Measurements from ENCODE around the gene KNOP1. TPM values are rescaled to one million over a fixed set of nuclear protein-coding genes. Genes with fewer than 3 reads are reported as not detected.

The KNOP1 gene
- total RNA-seq, 2 experiments from 2014 or later = 17.4 to 17.9 TPM

Other genes with a start within 250 kb of the KNOP1 start
- gene GDE1, start 196.1 kb downstream of the KNOP1 start, total RNA-seq = 10 to 100 TPM; 22.0 to 22.6 TPM
- gene CCP110, start 194.3 kb downstream of the KNOP1 start, total RNA-seq = 10 to 100 TPM; 35.2 to 38.1 TPM
- 10 to 100 TPM; 50.2 to 55.6 TPM for gene VPS35L, start 162.5 kb downstream of the KNOP1 start, total RNA-seq
- 1 to 10 TPM; 1.6 to 2.1 TPM for gene IQCK, start within 50 bp of the KNOP1 start, total RNA-seq
- under 1 TPM in 1 of 2 experiments, not detected in 1; 0.09 TPM for gene GPRC5B, start 166.6 kb upstream of the KNOP1 start, total RNA-seq

All from activated naive CD8-positive, alpha-beta T cell treated with anti-CD3 and anti-CD28 coated beads, Interleukin-2, amount 10 ng/mL, durations not matched to agents 7 days and 5 days (primary cell).